Dermis microvascular lymphatic vessel endothelial cell (primary cell): ENCODE measurements around the gene SLC17A7. TPM values are rescaled to one million over a fixed set of nuclear protein-coding genes. Genes with fewer than 3 reads are reported as not detected.
A peak's percentile ranks its signal among the peaks of the same experiment; 100 is the strongest.
"Not testable (repeated sequence)": the region's sequence is repeated elsewhere in the genome, so short reads cannot be mapped to it uniquely, and the experiment has no call there.

Experiments used
- DNase-seq, 2 donors: peaks; one replicate each; pipeline versions ENCODE4 v3.0.0 to v3.0.0-alpha.2; 2010; ENCODE audit warnings: low read depth in 2 of 2
- total RNA-seq: library from RNA; depleted of rRNA; stranded (reverse); fragments of >200 nt; gene quantifications from 2 replicates; pipeline ENCODE4 v1.2.1, GENCODE V29; 2014

The SLC17A7 gene
- 0.13 TPM in 2 replicates for total RNA-seq

DNA sequence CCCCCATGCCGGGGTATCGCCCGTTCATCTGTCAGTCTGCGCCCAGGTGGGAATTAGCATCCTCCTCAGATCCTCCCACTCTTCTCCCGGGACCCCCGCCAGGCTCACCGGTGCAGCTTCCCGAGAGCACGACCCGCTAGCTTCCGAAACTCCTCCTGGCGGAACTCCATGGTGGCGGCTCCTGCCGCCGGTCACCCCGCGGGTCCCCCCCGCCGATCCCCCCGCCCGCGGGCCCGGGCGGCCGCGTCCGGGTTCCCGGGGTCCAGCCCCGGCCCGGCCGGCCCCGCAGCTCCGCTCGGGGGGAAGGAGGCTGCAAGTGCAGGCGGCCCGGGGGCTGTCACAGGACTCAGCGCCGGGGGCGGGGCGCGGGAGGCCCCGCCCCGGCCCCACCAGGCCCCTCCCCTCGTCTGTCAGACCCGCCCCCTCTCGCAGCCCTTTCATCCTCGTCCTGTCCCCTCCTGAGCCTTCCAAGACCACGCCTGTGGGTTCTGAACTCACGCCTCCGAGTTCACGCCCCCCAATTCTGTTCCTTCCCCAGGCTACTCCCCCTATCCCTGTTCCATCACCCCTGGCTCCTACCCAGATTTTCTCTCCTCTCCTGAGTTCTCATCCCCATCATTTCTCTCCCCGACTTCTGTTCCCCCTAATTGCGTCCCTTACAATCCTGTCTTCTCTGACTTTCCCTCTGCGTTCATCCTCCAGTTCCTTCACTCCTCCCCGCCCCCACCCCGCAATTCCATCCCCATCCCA is at the start of gene SLC17A7:
TSS of gene SLC17A7 (minus strand) at position 318 of the 750 bp plus-strand sequence. CDS start at position 170, 148 bp downstream.
- peak in 1 of 2 donors; percentile 18 for DNase-seq

DNA sequence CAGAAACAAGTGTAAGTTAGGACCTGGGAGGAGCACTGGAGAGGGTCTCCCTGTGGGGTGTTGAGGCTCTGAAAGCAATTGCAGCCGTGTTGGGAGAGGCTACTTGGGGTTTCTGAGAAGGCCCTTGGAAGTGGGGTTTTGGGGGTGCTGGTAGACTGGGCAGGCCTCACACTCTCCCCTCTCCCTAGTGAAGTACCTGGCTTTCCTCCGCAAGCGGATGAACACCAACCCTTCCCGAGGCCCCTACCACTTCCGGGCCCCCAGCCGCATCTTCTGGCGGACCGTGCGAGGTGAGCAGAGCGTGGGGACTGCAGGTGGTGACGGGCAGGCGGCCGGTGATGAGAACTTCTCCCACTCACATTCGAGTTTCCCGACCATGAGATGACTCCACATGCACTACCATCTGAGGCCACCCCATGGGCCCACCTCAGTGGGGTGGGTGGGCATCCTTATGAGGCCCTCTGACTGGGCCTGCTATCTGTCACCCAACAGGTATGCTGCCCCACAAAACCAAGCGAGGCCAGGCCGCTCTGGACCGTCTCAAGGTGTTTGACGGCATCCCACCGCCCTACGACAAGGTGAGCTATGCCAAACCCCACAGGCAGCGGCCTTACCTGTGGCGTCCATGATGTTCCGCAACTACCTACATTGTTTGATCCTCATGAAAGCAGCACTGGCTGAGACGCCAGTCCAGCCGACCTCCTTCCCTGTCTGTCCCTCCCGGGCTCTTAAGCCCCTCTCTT is 49.1 kb upstream of the SLC17A7 start:
- DNase-seq = no peak

DNA sequence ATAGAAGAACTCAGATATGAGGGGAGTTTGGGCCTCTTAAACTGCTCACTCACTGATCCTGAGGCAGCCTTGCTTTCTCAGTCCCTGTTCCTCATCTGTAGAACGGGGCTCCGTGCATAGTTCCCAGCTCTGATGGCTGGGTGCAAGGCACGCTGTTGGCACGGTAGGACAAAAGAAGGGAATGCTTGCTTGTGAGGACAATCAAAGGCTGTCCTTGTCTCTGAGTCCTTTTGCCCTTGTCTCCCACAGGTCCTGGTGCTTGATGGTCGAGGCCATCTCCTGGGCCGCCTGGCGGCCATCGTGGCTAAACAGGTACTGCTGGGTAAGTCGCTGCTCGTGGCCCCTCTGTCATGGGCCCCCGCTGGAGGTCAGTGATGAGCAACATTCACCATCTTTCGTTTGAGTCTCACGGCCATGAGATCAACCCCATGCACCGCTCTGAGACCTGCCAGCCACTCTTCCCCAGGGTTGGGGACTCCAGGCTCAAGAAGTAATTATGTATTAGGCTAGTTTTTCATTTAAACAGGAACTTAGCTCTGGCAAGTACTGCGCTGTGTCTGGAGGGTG is 48.4 kb upstream of the SLC17A7 start:
- DNase-seq = no peak

DNA sequence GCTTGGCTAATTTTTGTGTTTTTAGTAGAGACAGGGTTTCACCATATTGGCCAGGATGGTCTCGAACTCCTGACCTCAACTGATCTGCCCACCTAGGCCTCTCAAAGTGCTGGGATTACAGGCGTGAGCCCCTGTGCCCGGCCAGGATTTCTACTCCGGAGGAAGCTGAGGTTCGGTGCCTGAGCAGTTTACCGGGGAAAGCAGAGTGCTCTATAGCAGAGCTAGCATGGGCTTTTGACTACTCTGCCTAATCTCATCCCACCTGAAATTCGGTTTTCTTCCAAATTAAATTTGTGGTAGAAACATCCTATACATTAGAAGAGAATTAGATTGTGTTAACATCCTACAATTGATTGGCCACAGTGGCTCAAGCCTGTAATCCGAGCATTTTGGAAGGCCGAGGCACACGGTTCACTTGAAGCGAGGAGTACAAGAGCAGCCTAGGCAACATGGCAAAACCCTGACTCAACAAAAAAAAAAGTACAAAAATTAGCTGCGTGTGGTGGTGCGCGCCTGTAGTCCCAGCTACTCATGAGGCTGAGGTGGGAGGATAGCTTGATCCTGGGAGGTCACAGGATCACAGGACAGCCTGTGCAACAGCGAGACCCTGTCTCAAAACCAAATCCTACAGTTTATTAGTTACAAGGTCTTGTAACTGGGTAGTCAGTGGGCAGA is 47.7 kb upstream of the SLC17A7 start:
- no peak for DNase-seq

DNA sequence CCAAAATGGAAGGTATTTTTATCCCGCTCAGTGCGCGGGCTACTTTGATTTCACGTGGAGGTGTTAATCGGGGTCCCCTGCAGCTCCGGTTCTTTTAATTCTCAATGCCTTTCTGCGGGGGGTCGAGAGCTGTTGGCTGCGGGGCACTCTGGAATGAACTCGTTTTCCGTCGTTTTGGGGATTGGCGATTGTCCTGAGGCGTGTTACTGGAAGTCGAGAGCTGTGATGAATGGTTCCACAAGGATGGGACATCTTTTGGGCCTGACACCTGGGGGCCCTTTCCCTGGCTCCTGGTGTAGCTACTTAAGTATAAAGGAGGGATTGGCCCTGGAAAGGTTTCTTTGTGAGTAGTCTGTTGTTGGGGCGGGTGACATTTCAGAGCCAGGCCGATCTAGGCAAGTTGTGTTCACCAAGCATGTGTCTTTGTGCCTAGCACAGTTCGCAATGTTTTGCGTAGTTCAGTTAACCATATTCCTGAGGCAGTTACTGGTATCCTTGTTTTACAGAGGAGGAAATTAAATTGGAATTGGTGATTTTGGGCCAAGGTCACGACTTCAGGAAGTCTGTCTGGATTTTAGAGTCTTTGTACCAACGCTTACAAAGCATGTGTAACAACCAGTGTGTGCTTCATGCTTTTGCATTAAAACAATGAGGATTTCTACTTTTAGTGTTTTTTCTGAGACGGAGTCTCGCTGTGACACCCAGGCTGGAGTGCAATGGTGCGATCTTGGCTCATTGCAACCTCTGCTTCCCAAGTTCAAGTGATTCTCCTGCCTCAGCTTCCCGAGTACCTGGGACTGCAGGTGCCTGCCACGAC is 46.9 kb upstream of the SLC17A7 start:
- peak; percentile 22 to 47 for DNase-seq

DNA sequence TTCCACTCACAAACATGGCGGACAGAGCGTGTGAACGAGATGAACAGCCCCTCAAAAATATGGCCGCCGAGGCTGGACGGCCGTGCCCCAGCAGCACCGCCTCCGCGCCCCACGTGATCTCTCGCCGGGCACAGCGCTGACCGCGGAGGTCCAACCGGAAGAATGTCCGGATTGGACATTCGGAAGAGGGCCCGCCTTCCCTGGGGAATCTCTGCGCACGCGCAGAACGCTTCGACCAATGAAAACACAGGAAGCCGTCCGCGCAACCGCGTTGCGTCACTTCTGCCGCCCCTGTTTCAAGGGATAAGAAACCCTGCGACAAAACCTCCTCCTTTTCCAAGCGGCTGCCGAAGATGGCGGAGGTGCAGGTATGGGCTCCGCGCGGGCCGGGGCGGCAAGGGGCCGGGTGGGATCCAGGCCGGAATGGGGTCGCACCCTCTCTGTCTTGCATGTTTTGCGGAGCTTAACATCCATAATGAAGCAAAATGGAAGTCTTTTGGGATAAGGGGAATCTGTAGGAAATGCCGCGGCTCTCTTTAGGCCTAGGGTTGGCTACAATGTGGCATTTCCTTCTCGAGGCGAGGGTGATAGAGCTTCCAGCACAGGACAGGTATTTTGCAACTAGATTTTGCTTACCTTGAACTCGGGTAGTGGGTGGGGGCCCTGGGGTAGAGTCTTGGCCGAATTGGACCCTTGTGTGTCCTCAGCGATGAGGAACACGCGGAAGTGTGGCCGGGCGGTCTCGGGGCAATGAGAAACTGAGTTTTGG is 46.1 kb upstream of the SLC17A7 start, which contains the start of gene RPL13A:
TSS of gene RPL13A (plus strand) at position 332 of the 769 bp plus-strand sequence. CDS start at position 354, 22 bp downstream.
- DNase-seq = peak; percentile 99

DNA sequence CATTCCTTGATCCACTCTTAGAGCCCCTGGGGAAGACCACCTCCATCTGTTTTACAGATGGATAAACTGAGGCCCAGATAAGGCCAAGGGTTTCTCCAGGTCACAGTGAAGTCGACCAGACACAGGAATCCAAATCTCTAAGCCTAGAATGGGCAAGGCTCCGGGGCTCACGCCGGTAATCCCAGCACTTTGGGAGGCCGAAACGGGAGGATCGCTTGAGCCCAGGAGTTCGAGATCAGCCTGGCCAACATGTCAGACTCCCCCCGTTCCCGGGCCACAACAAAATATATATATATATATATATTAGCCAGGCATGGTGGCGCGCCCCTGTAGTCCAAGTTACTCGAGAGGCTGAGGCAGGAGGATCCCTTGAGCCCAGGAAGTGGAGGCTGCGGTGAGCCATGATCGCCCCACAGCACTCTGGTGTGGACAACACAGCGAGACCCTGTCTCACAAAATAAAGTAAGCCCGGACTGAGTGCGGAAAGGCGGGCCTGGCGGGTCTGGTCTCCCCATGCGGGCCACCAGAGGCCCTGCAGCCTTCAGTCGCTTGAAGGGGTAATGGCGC is 45.5 kb upstream of the SLC17A7 start:
- no peak for DNase-seq

DNA sequence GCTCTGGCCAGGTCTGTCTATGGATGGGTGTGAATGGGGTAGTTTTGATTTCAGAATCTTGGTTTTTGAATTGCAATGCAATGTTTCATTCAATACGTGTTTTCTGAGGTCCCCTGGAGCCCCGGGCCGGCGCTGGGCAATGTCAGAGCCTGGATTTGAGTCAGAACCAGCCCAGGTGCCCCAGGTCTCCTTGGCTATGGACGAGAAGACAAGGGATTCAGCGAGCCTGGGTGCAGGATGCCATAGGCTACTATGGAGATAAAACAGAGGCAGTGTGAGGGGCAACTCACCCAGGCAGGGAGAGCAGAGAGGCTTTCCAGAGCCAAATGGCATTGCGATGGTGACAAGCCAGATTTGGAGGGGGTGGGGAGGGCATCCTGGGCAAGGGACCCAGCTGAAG is 44.9 kb upstream of the SLC17A7 start:
- DNase-seq = no peak

DNA sequence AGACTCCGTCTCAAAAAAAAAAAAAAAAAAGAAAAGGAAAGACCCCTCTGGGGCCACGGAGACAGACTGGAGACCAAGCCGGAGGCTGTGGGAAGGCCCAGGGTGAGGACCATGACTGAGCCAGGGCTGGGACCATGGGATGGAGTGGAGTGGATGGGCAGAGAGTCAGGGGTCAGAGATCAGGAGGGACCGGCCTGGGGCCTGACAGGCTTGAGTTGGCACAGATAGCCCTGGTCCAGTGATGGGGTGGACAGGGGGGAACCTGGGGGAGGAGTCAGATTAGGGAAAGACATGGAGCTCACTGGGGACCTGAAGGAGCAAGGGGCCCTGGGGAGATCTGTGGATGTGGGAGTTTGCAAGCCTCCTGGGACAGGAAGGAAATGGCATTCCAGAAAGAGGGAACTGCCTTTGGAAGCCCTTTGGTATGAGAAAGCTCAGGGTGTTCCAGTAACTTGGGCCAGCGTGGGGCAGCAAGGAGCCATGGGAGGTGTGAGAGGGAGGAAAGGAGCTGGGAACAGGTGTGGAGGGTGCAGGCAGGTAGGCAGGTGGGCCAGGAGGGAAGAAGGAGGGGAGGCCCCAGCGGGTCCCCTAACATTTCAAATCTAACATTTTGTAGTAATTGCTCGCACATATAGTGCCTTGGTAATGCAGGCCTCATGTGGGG is 39.8 kb upstream of the SLC17A7 start:
- no peak for DNase-seq

DNA sequence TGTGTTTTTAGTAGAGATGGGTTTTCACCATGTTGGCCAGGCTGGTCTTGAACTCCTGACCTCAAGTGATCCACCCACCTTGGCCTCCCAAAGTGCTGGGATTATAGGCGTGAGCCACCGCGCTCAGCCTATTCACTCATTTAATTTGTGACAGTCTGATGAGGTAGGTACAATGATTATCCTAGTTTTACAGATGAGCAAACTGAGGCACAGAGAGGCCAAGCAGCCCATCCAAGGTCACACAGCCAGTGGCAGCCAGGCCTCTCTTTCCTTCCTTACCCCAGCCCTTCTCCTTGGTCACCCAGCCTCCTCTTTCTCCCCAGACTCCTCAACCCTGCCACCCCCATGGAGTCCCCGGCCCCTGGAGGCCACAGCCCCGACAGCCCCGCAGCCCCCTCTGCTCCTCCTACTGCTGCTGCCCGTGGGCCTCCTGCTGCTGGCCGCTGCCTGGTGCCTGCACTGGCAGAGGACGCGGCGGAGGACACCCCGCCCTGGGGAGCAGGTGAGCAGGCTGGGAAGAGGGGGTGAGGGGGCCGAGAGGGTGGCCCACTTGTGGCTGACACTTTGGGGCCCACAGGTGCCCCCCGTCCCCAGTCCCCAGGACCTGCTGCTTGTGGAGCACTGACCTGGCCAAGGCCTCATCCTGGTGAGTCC is 38.8 kb upstream of the SLC17A7 start:
- no peak for DNase-seq

DNA sequence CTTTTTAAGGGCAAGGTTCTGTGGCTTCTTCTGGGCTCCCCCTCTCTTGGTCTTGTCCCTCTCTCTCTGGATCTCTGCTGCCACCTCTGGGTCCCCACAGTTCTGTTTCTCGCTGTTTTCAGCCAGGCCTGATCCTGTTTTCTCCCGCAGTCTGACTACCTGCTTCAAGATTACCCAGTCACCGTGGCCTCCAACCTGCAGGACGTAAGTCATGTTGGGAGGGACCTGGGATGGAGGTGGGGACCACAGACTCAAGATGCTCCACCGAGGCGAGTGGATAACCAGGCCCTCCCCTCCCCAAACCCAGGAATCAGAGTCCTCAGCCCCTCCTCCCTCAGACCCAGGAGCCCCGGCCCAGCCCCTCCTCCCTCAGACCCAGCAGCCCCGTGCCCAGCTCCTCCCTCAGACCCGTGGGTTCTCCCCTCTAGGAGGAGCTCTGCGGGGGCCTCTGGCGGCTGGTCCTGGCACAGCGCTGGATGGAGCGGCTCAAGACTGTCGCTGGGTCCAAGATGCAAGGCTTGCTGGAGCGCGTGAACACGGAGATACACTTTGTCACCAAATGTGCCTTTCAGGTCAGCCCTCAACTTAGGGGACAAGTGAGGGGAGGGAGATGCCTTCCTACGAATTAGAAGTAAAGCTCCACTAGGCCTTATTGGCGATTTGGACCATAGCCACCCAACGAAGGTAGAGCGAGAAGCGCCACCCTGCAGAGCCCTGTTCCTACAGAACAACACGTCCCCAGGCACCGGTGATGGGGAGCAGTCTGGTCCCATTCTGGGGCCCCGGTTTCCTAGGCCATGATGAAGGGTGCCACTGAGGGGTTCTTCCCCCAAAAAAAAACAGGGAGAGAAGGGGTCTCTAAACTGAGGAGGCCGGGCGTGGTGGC is 34.9 kb upstream of the SLC17A7 start:
- peak in 1 of 2 donors; percentile 48 for DNase-seq

DNA sequence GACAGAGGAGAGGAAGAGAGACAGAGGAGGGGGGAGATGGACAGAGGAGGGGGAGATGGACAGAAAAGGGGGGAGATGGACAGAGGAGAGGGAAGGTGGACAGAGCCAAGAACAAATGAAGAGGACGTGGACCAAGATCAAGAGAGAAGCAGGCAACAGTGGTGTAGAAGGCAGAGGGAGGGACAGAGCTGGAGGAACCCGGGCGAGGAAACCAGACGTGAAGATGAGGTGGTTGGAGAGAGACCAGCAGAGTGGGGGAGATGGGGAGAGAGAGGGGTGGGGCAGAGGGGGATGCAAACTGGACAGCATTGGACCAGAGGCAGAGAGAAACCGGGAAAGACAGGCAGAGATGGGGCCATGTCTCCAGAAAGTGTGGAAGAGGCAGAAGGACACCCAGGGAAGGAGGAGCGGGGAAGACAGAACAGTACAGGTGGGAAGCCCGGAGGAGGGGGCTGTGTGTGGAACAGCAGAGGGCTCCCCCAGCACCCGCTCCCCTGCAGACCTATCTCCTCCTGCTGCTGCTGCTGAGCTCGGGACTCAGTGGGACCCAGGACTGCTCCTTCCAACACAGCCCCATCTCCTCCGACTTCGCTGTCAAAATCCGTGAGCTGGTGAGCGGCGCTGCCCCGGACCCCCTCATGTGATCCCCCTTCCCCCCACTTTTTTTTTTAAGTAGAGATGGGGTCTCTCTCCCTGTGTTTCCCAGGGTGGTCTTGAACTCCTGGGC is 34.0 kb upstream of the SLC17A7 start:
- DNase-seq = no peak

DNA sequence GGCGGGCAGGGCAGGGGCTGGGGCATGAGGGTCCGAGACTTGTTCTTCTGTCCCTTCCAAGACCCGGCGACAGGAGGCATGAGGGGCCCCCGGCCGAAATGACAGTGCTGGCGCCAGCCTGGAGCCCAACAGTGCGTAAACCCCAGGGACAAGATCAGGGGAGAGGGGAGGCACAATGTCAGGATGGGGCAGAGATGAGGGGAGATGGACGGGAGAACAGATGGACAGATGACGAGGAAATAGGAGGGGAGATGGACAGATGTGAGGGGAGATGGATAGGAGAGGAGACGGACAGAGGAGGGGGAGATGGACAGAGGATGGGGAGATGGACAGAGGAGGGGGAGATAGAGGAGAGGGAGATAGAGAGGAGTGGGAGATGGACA is 33.2 kb upstream of the SLC17A7 start:
- no peak for DNase-seq

DNA sequence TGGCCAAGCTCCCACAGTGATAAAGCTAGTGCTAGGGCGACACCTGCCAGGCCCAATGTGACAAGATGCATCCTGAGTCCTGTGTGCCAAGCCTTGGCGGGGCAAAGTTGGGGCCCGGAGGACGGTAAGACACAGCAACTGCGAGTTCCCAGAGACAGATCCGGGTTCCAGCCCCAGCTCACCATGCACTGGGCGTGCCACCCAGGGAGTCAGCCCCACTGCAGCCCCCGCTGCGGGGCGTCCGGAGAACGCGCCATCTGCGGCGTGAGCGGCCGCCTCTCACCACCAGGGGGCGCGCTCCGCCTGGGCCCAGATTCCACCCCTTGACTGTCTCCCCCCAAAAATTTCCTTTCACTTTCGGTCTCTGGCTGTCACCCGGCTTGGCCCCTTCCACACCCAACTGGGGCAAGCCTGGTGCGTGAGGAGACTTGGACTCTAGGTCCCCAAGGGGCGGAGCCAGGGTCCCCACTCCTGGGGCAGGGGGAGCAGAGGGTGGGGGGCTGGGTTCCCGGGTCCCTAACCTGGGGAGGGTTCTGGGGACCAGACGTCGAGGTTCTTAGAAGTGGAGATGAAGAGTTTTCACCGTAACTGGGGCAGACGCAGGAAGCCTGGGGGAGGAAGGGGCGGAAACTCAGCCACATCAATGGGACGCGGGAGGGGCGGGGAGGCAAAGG is 32.7 kb upstream of the SLC17A7 start, which contains the start of gene FLT3LG:
TSS of gene FLT3LG (plus strand) at position 348 of the 674 bp plus-strand sequence. CDS start 425 bp downstream, outside the sequence.
- peak; percentile 36 to 62 for DNase-seq

DNA sequence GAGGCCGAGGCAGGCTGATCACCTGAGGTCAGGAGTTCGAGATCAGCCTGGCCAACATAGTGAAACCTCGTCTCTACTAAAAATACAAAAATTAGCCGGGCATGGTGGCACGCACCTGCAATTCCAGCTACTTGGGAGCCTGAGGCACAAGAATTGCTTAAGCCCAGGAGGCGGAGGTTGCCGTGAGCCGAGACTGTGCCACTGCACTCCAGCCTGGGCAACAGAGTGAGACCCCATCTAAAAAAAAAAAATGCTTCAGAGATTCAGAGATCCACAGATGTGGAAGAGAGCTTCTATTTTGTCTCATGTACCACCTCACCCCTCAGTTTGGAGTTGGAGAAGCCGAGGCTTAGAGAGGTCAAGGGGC is 32.2 kb upstream of the SLC17A7 start:
- DNase-seq = not testable (repeated sequence)

DNA sequence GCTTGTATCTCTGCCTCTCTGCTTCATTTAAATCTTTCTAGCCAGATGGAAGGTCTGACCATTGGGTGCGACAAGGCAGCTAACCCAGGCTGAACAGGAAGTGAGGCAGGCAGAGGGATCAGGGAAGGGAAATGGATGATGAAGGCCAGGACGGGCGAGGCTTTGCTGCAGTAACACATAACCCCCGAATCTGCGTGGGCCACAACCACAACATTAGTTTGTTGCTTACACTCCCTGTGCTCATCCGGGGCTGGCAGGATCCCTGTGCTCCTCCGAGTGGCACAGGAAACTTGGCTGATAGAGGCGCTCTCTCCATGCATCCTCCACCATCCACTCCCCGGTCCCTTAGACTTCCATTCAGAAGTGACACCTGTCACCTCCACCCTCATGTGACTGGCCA is 31.6 kb upstream of the SLC17A7 start:
- no peak for DNase-seq

DNA sequence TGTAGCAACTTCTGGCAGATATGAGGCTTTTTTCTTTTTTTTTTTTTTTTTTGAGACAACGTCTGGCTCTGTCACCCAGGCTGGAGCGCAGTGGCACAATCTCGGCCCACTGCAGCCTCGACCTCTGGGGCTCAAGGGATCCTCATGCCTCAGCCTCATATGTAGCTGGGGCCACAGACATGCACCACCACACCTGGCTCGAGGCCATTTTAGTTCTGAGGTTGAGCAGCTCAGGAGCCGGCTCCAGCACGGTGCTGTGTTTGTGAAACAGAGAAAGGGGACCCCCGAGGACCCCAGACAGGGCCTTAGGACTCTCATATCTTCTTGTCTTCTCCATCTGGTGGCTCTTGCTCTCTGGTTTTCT is 29.3 kb upstream of the SLC17A7 start:
- no peak for DNase-seq
